DMS53 treated with DMSO at 0.1 percent for 48 hours (cell line): ENCODE measurements around the gene AMPD1.

Experiments
- DNase-seq: peaks from one replicate; lab custom pipeline; 2025; ENCODE audit not compliant: unreplicated experiment; lab: John Stamatoyannopoulos, UW

Gene AMPD1

GRCh38 chr1:114641377-114641776 lies 54.0 kb downstream of the AMPD1 start:
- DNase-seq, result no peak

GRCh38 chr1:114638910-114639309 lies 56.4 kb downstream of the AMPD1 start:
- no peak for DNase-seq

- DNase-seq, result no peak
These were observed 62.9 kb downstream of the AMPD1 start for GRCh38 chr1:114632427-114632826.

DNA sequence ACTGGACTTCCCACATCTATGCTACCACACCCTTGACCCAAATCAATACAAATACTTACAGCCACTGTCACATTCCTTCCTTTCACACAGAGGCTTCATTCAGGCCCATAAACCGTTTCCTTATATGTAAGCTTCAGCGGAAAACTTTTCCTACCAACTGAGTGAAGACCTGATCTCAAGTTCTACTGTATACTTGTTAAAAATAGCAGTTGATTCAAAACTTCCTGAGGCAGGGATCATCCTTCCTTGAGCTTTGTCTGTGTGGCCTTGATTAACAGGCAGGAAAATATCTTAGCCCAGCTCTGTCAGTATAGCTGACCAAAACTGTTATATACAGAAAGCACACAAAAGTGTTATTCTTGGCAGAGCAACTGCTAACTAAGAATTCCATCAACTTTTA lies 68.2 kb downstream of the AMPD1 start:
- no peak for DNase-seq

- DNase-seq, result no peak
These were observed 72.0 kb downstream of the AMPD1 start for GRCh38 chr1:114623364-114623763.
